Measurements from ENCODE around the gene BCAS1. TPM values are rescaled to one million over a fixed set of nuclear protein-coding genes. Genes with fewer than 3 reads are reported as not detected.

The BCAS1 gene
- total RNA-seq, 2 donors from 2014 or later = 32.0 to 58.6 TPM

- H3K36me3 ChIP-seq = no peaks in the 10 kb centered on the region
- no peak for DNase-seq (ENCODE audit: low spot score)
- 87% methylated on average over 5 of the region's 5 CpGs for WGBS
Observed at GRCh38 chr20:54068966-54069365, 1.4 kb downstream of the BCAS1 start.

GRCh38 chr20:54068495-54068894, 1.9 kb downstream of the BCAS1 start:
- intact Hi-C loops (cut with DNase I) = loop anchor here (10.0 kb wide), 1 partner anchor 124 kb away; no protein-coding TSS in a partner anchor
- no peak for DNase-seq (ENCODE audit: low spot score)

More at GRCh38 chr20:54068966-54069365, 1.4 kb downstream of the BCAS1 start:
- TF ChIP-seq CTCF (IDR thresholded peaks at IDR 0.05) = no peak
- TF ChIP-seq POLR2A (IDR thresholded peaks at IDR 0.05) = no peak
- TF ChIP-seq POLR2AphosphoS5 (IDR thresholded peaks at IDR 0.05) = no peak
- Histone ChIP-seq H3K4me1 (replicated peaks) (no peaks in the 10 kb centered on the region), H3K4me3 (peak overlapping the region in 1 of 2 donors; percentile 32), H3K27me3 (replicated peaks; ENCODE audit: insufficient read depth) (no peaks in the 10 kb centered on the region), H3K27ac (peak overlapping the region; percentile 61 to 68), H3K9me3 (no peaks in the 10 kb centered on the region)
- intact Hi-C loops (cut with DNase I) = loop anchor here (10.0 kb wide), 1 partner anchor 124 kb away; no protein-coding TSS in a partner anchor

GRCh38 chr20:54067606-54068174, 2.7 kb downstream of the BCAS1 start:
- peak; percentile 25 for TF ChIP-seq POLR2A (IDR thresholded peaks at IDR 0.05)
- TF ChIP-seq CTCF (IDR thresholded peaks at IDR 0.05) = no peak
- peak; percentile 63 for TF ChIP-seq POLR2AphosphoS5 (IDR thresholded peaks at IDR 0.05)
- peak; percentile 48 for DNase-seq (ENCODE audit: low spot score)
- Histone ChIP-seq H3K27ac (peak overlapping the region in 1 of 2 donors; percentile 8), H3K4me1 (replicated peaks) (no peaks in the 10 kb centered on the region), H3K27me3 (replicated peaks; ENCODE audit: insufficient read depth) (no peaks in the 10 kb centered on the region), H3K9me3 (no peaks in the 10 kb centered on the region), H3K4me3 (peak overlapping the region in 1 of 2 donors; percentile 12), H3K36me3 (no peaks in the 10 kb centered on the region)
- WGBS = 44% methylated on average over 8 of the region's 8 CpGs
- intact Hi-C loops (cut with DNase I) = loop anchor here (10.0 kb wide), 1 partner anchor 123 kb away; no protein-coding TSS in a partner anchor

More at GRCh38 chr20:54068495-54068894, 1.9 kb downstream of the BCAS1 start:
- Histone ChIP-seq H3K4me1 (replicated peaks) (no peaks in the 10 kb centered on the region), H3K9me3 (no peaks in the 10 kb centered on the region), H3K36me3 (no peaks in the 10 kb centered on the region), H3K27me3 (replicated peaks; ENCODE audit: insufficient read depth) (no peaks in the 10 kb centered on the region), H3K27ac (peak overlapping the region in 1 of 2 donors; percentile 8), H3K4me3 (peak overlapping the region in 1 of 2 donors; percentile 12)
- no peak for TF ChIP-seq CTCF (IDR thresholded peaks at IDR 0.05)
- WGBS = 100% methylated on average over 5 of the region's 5 CpGs

GRCh38 chr20:54065601-54066038, 4.8 kb downstream of the BCAS1 start:
- intact Hi-C loops (cut with DNase I) = loop anchor here (10.0 kb wide), 1 partner anchor 121 kb away; no protein-coding TSS in a partner anchor
- no peak for DNase-seq (ENCODE audit: low spot score)
- Histone ChIP-seq H3K4me1 (replicated peaks) (no peaks in the 10 kb centered on the region), H3K36me3 (no peaks in the 10 kb centered on the region), H3K9me3 (no peaks in the 10 kb centered on the region), H3K27me3 (replicated peaks; ENCODE audit: insufficient read depth) (no peaks in the 10 kb centered on the region), H3K27ac (no peak overlapping the region), H3K4me3 (no peak overlapping the region)
- TF ChIP-seq POLR2A (IDR thresholded peaks at IDR 0.05) = no peak
- no peak for TF ChIP-seq CTCF (IDR thresholded peaks at IDR 0.05)
- no peak for TF ChIP-seq POLR2AphosphoS5 (IDR thresholded peaks at IDR 0.05)
- WGBS = 83% methylated on average over 7 of the region's 7 CpGs

- intact Hi-C loops (cut with DNase I) = loop anchor here (10.0 kb wide), 1 partner anchor 120 kb away; no protein-coding TSS in a partner anchor
- Histone ChIP-seq H3K4me3 (no peak overlapping the region), H3K4me1 (replicated peaks) (no peaks in the 10 kb centered on the region), H3K36me3 (no peaks in the 10 kb centered on the region), H3K9me3 (no peaks in the 10 kb centered on the region), H3K27me3 (replicated peaks; ENCODE audit: insufficient read depth) (no peaks in the 10 kb centered on the region), H3K27ac (no peak overlapping the region)
- WGBS = 83% methylated on average over 7 of the region's 7 CpGs
- no peak for TF ChIP-seq CTCF (IDR thresholded peaks at IDR 0.05)
- TF ChIP-seq POLR2AphosphoS5 (IDR thresholded peaks at IDR 0.05) = no peak
- no peak for DNase-seq (ENCODE audit: low spot score)
Observed at GRCh38 chr20:54064939-54065338, 5.5 kb downstream of the BCAS1 start.

All from prostate gland (tissue), 2 donors.